Loucy (cell line): ENCODE measurements around the gene BRIX1.
"Not testable (repeated sequence)": the region's sequence is repeated elsewhere in the genome, so short reads cannot be mapped to it uniquely, and the experiment has no call there.

ENCODE experiments used
- EZH2phosphoT487 ChIP-seq: fragments of 200-600 bp; IDR thresholded peaks from 2 replicates; pipeline ENCODE4 v1.6.1; 2018; ENCODE audit warnings: antibody characterized with exemption, mild to moderate bottlenecking, moderate library complexity, borderline replicate concordance
- TF ChIP-seq, protein P1 (sequence below): fragments of 200-600 bp; sonication (generic); conservative IDR thresholded peaks from 2 replicates; pipeline ENCODE4 v1.5.1; 2014; ENCODE audit warnings: mild to moderate bottlenecking, antibody characterized with exemption, low read length

DNA sequence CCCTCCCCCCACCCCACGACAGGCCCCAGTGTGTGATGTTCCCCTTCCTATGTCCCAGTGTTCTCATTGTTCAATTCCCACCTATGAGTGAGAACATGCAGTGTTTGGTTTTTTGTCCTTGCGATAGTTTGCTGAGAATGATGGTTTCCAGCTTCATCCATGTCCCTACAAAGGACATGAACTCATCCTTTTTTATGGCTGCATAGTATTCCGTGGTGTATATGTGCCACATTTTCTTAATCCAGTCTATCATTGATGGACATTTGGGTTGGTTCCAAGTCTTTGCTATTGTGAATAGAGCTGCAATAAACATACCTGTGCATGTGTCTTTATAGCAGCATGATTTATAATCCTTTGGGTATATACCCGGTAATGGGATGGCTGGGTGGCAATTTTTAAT lies 56.1 kb downstream of the BRIX1 start:
- TF ChIP-seq EZH2phosphoT487, result not testable (repeated sequence)
- TF ChIP-seq, protein P1, sequence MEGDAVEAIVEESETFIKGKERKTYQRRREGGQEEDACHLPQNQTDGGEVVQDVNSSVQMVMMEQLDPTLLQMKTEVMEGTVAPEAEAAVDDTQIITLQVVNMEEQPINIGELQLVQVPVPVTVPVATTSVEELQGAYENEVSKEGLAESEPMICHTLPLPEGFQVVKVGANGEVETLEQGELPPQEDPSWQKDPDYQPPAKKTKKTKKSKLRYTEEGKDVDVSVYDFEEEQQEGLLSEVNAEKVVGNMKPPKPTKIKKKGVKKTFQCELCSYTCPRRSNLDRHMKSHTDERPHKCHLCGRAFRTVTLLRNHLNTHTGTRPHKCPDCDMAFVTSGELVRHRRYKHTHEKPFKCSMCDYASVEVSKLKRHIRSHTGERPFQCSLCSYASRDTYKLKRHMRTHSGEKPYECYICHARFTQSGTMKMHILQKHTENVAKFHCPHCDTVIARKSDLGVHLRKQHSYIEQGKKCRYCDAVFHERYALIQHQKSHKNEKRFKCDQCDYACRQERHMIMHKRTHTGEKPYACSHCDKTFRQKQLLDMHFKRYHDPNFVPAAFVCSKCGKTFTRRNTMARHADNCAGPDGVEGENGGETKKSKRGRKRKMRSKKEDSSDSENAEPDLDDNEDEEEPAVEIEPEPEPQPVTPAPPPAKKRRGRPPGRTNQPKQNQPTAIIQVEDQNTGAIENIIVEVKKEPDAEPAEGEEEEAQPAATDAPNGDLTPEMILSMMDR, result not testable (repeated sequence)
